Heart left ventricle (tissue), 13 donors: ENCODE data around the gene TEDC1.

Source experiments
- CTCF ChIP-seq, 12 donors: fragments of 200-600 bp; sonication (generic) in 4 of 12; IDR thresholded peaks; one replicate each; pipeline versions ENCODE4 v1.5.0 to v1.8.0; 2018 to 2022; ENCODE audit warnings: antibody characterized with exemption in 12 of 12, mild to moderate bottlenecking in 5 of 12
- POLR2A ChIP-seq, 2 donors: fragments of 450-650 bp; IDR thresholded peaks; one replicate each; pipeline ENCODE4 v1.6.1; 2017; ENCODE audit warnings: antibody characterized with exemption in 2 of 2, mild to moderate bottlenecking in 2 of 2, moderate library complexity in 2 of 2
- donor health status: ischemic (EF 13 %, LVEDD 7.1; RV severe dilation, severe dysfunction).
- donor health status: DM: no; HTN: yes; CAD: no.
- donor health status: DM: no; HTN: no; CAD: no.
- donor health status: ischemic (EF 25% LVEDD 6.9; RV normal size, moderate dysfunction).
- donor health status: ischemic (EF 25% LVEDD 5.7; RV mildly dilated, moderate dysfunction).
- donor health status: ischemic (EF 35%, LVEDD 5.7; RV mildly dilated, moderate dysfunction).
- donor health status: nonischemic (EF 11% LVEDD 7.7; RV severe dilation, severe dysfunction).
- donor health status: DM: yes; HTN: yes; CAD: no.
- donor health status: PGD.
- donor health status: ischemic (EF 29% LVEDD 5.4; RV normal size, mild dysfunction).
- donor health status: nonischemic (EF 23%, LVEDD 6.1; RV moderate dilation, normal function).

- TF ChIP-seq POLR2A (IDR thresholded peaks at IDR 0.05), result no peak
- TF ChIP-seq CTCF (IDR thresholded peaks at IDR 0.05), result no peak
These were observed 32.5 kb upstream of the TEDC1 start for GRCh38 chr14:105458571-105458970.
